ENCODE measurements around the gene SLC6A7.
A peak's percentile ranks its signal among the peaks of the same experiment; 100 is the strongest.

Gene SLC6A7

GRCh38 chr5:150254774-150255173 lies 64.9 kb downstream of the SLC6A7 start:
- no peak for FAIRE-seq

GRCh38 chr5:150255659-150256409 lies 66.0 kb downstream of the SLC6A7 start:
- DNase-seq (ENCODE audit: insufficient read length, low spot score) = no peak
- no peak for FAIRE-seq

More at GRCh38 chr5:150254774-150255173, 64.9 kb downstream of the SLC6A7 start:
- no peak for DNase-seq (ENCODE audit: insufficient read length, low spot score)

- DNase-seq (ENCODE audit: insufficient read length, low spot score) = no peak
- no peak for FAIRE-seq
Observed at GRCh38 chr5:150256410-150257064, 66.7 kb downstream of the SLC6A7 start.

GRCh38 chr5:150257424-150257823 lies 67.6 kb downstream of the SLC6A7 start:
- DNase-seq (ENCODE audit: insufficient read length, low spot score) (no peak), FAIRE-seq (no peak)

- FAIRE-seq (no peak), DNase-seq (ENCODE audit: insufficient read length, low spot score) (peak; percentile 21)
Observed at GRCh38 chr5:150258130-150258529, 68.3 kb downstream of the SLC6A7 start.

Measured in GM19239 (cell line).